K562 (cell line): ENCODE measurements around the gene CDCA7. TPM values are rescaled to one million over a fixed set of nuclear protein-coding genes. Genes with fewer than 3 reads are reported as not detected.

Source experiments
- ATAC-seq: fragments of 200-7000 bp; cut with Tn5 transposase; 3 replicates; pipeline ENCODE4 v1.9.1; 2020; ENCODE audit warnings: moderate library complexity
- BruUV-seq: library from RNA; stranded (reverse); fragments of 400-500 nt; replicated peaks from 2 replicates; lab custom pipeline; 2021; lab: Mats Ljungman, UMichigan
- CTCF ChIA-PET: fragments of 300-600 bp; formaldehyde crosslinking; extraction: SDS; loops from one replicate; lab custom pipeline; 2021; ENCODE audit warnings: low intra/inter-chr PET ratio; lab: Yijun Ruan, JAX
- POLR2A ChIA-PET: fragments of 300-600, 350-650 bp; sonication (Branson Sonifier 250); formaldehyde crosslinking; extraction: SDS; loops from one replicate; lab custom pipeline; 2021; ENCODE audit warnings: antibody characterized with exemption, inconsistent platforms; lab: Yijun Ruan, JAX
- DNase-seq, 4 experiments: peaks; one replicate each; pipeline versions ENCODE4 v3.0.0 to v3.0.0-alpha.2; 2011 to 2018; ENCODE audit warnings: low spot score in 3 of 4, mixed read lengths in 3 of 4; ENCODE audit errors: extremely low read depth in 1 of 4
- FAIRE-seq: peaks from 2 replicates; lab custom pipeline; 2011; peaks lifted over from hg19 to GRCh38; lab: Jason Lieb, UNC
- H2AFZ ChIP-seq: 2 replicates; pipeline ENCODE4 v1.6.0; 2011; ENCODE audit warnings: low read depth, low read length, control low read depth, inconsistent platforms
- H3K27ac ChIP-seq: fragments of 200-600 bp; 3 replicates; pipeline ENCODE4 v1.8.0; 2011; ENCODE audit warnings: low read depth, mild to moderate bottlenecking, control low read depth, inconsistent platforms, low read length, moderate library complexity, mixed read lengths; ENCODE audit errors: extremely low read depth
- H3K27me3 ChIP-seq, 2 experiments: fragments of 300-600 bp in 1 of 2; 2 replicates in 1 of 2; 3 replicates in 1 of 2; pipeline versions ENCODE4 v1.6.0 to v1.8.0; 2011; ENCODE audit warnings: inconsistent platforms in 2 of 2, low read length in 2 of 2, mild to moderate bottlenecking in 1 of 2, mixed read lengths in 1 of 2, moderate library complexity in 1 of 2; ENCODE audit not compliant: control insufficient read depth in 2 of 2, insufficient read depth in 2 of 2
- H3K36me3 ChIP-seq: fragments of 300-600 bp; 3 replicates; pipeline ENCODE4 v1.8.0; 2011; ENCODE audit warnings: mild to moderate bottlenecking, low read length, inconsistent platforms; ENCODE audit not compliant: control insufficient read depth, insufficient read depth
- H3K4me1 ChIP-seq, 2 experiments: fragments of 200-600 bp in 1 of 2; replicated peaks in 1 of 2; 2 replicates in 1 of 2; 3 replicates in 1 of 2; pipeline versions ENCODE4 v1.5.1 to v1.8.0; 2011; ENCODE audit warnings: inconsistent platforms in 2 of 2, low read length in 2 of 2, mild to moderate bottlenecking in 1 of 2, mixed read lengths in 1 of 2, moderate library complexity in 1 of 2; ENCODE audit not compliant: control insufficient read depth in 2 of 2, insufficient read depth in 2 of 2
- H3K4me2 ChIP-seq: 2 replicates; pipeline ENCODE4 v1.6.1; 2011; ENCODE audit warnings: low read length, control low read depth, inconsistent platforms, mixed read lengths; ENCODE audit not compliant: insufficient read depth
- H3K4me3 ChIP-seq: fragments of 200-600 bp; sonication (generic), shearing (Covaris generic); 2 replicates; pipeline ENCODE4 v1.5.1; 2016; ENCODE audit warnings: control low read depth, inconsistent platforms
- H3K79me2 ChIP-seq: fragments of 200-600 bp; 3 replicates; pipeline ENCODE4 v1.8.0; 2011; ENCODE audit warnings: low read length, inconsistent platforms; ENCODE audit not compliant: control insufficient read depth, insufficient read depth
- H3K9ac ChIP-seq, 2 experiments: 2 replicates each; pipeline versions ENCODE4 v1.6.0 to v1.6.1; 2011; ENCODE audit warnings: low read depth in 2 of 2, low read length in 2 of 2, control low read depth in 1 of 2, inconsistent platforms in 1 of 2, mild to moderate bottlenecking in 1 of 2, mixed read lengths in 1 of 2; ENCODE audit not compliant: insufficient read depth in 1 of 2
- H3K9me1 ChIP-seq: one replicate; pipeline ENCODE4 v1.6.0; 2011; ENCODE audit warnings: inconsistent platforms, mild to moderate bottlenecking, low read length, moderate library complexity; ENCODE audit not compliant: control insufficient read depth, insufficient read depth
- H3K9me3 ChIP-seq: replicated peaks from 2 replicates; pipeline ENCODE4 v1.5.1; 2011; ENCODE audit warnings: low read depth, low read length, inconsistent platforms; ENCODE audit not compliant: control insufficient read depth, insufficient read depth
- H4K20me1 ChIP-seq: replicated peaks from 2 replicates; pipeline ENCODE4 v1.6.1; 2011; ENCODE audit warnings: low read length, inconsistent platforms, mixed read lengths; ENCODE audit not compliant: control insufficient read depth, insufficient read depth
- ARNT ChIP-seq, 2 experiments: fragments of 450-650 bp; IDR thresholded peaks; 2 replicates each; pipeline ENCODE4 v1.6.1; 2016; ENCODE audit warnings: mild to moderate bottlenecking in 1 of 2
- C11orf30 ChIP-seq: fragments of 450-650 bp; IDR thresholded peaks from 2 replicates; pipeline ENCODE4 v1.6.1; 2016; ENCODE audit warnings: low read depth, mild to moderate bottlenecking
- CSDE1 ChIP-seq, 2 experiments: fragments of 450-650 bp; IDR thresholded peaks; 2 replicates each; pipeline ENCODE4 v1.6.1; 2016; ENCODE audit warnings: mild to moderate bottlenecking in 1 of 2
- CTBP1 ChIP-seq: fragments of 450-650 bp; IDR thresholded peaks from 2 replicates; pipeline ENCODE4 v1.6.1; 2016; ENCODE audit warnings: borderline replicate concordance
- DPF2 ChIP-seq: fragments of 450-650 bp; IDR thresholded peaks from 2 replicates; pipeline ENCODE4 v1.6.1; 2016
- FOXJ3 ChIP-seq: sonication (generic); formaldehyde crosslinking; IDR thresholded peaks from 2 replicates; pipeline ENCODE4 v1.4.0; 2020; ENCODE audit warnings: mild to moderate bottlenecking, missing genetic modification reagents
- HEY1 ChIP-seq: fragments of 250-450 bp; sonication (Bioruptor Pico); IDR thresholded peaks from 2 replicates; pipeline ENCODE4 v1.5.0; 2020; ENCODE audit warnings: mild to moderate bottlenecking, moderate library complexity, borderline replicate concordance
- NR2C1 ChIP-seq, 2 experiments: fragments of 450-650 bp; IDR thresholded peaks; 2 replicates each; pipeline ENCODE4 v1.6.1; 2017; ENCODE audit warnings: mild to moderate bottlenecking in 2 of 2, antibody characterized with exemption in 1 of 2, inconsistent platforms in 1 of 2, missing compliant biosample characterization in 1 of 2, missing genetic modification characterization in 1 of 2
- NUFIP1 ChIP-seq: fragments of 450-650 bp; IDR thresholded peaks from 2 replicates; pipeline ENCODE4 v1.6.1; 2018; ENCODE audit not compliant: partially characterized antibody
- RFX1 ChIP-seq: fragments of 450-650 bp; IDR thresholded peaks from 2 replicates; pipeline ENCODE4 v1.6.1; 2016; ENCODE audit warnings: mild to moderate bottlenecking, moderate library complexity
- SP1 ChIP-seq: sonication (generic); formaldehyde crosslinking; IDR thresholded peaks from 2 replicates; pipeline ENCODE4 v1.8.1; 2022; ENCODE audit warnings: mild to moderate bottlenecking, missing genetic modification reagents
- SRSF7 ChIP-seq: fragments of 200-400 bp; formaldehyde crosslinking; optimal IDR thresholded peaks from 2 replicates; pipeline ENCODE3; 2017; ENCODE audit warnings: mild to moderate bottlenecking, low read depth, low read length
- TSC22D4 ChIP-seq: fragments of 450-650 bp; IDR thresholded peaks from 2 replicates; pipeline ENCODE4 v1.6.1; 2016; ENCODE audit warnings: missing genetic modification characterization, missing biosample characterization, control low read depth
- ZKSCAN8 ChIP-seq: fragments of 200-800 bp; sonication (Bioruptor generic); IDR thresholded peaks from 2 replicates; pipeline ENCODE4 v1.6.1; 2016; ENCODE audit warnings: missing genetic modification characterization, missing compliant biosample characterization
- WGBS: fragments of 100-300 bp; shearing (Covaris generic); methylation state at CpG from one replicate; pipeline ENCODE4 v1.1.6; 2016; ENCODE audit warnings: low coverage, mixed read lengths; ENCODE audit not compliant: insufficient coverage; ENCODE audit errors: missing lambda C conversion rate; 5-methylcytosine and 5-hydroxymethylcytosine counted together
- in situ Hi-C: fragments of 300-500 bp; cut with MboI; formaldehyde crosslinking; loops from 4 replicates; pipeline ENCODE4 v1.15.0; 2018; ENCODE audit warnings: inconsistent platforms, mixed read lengths
- intact Hi-C: fragments of 100-400 bp; cut with micrococcal nuclease; formaldehyde crosslinking; loops from 2 replicates; pipeline ENCODE4 v1.14.2; 2022
- polyA plus RNA-seq, 8 experiments: library from polyadenylated mRNA; depleted of rRNA in 4 of 8; stranded (reverse) in 5 of 8; unstranded in 3 of 8; fragments of >200 nt; fragmentation: Nextera tagmentation in 2 of 8; fragmentation: Illumina TruSeq in 1 of 8; extraction: Ambion mirVana in 2 of 8; extraction: Trizol in 1 of 8; gene quantifications; 2 replicates each; pipeline versions ENCODE4 v1.2.1 to v1.2.3, GENCODE V29; 2011 to 2014; ENCODE audit warnings: inconsistent platforms in 1 of 8, missing spikeins in 1 of 8
- total RNA-seq, 7 experiments: library from RNA; depleted of rRNA in 6 of 7; stranded (reverse); fragments of >200 nt in 6 of 7; fragmentation: Illumina TruSeq in 2 of 7; extraction: Trizol in 2 of 7; gene quantifications; 2 replicates each; pipeline versions ENCODE4 v1.2.1 to v1.2.3, GENCODE V29; 2011 to 2021; ENCODE audit warnings: low replicate concordance in 1 of 7
- TF ChIP-seq, protein P1 (sequence below): sonication (generic); formaldehyde crosslinking; IDR thresholded peaks from 2 replicates; pipeline ENCODE4 v1.9.0; 2022; ENCODE audit warnings: mild to moderate bottlenecking, missing genetic modification reagents
- TF ChIP-seq, protein P2 (sequence below): sonication (generic); formaldehyde crosslinking; IDR thresholded peaks from 2 replicates; pipeline ENCODE4 v1.5.0; 2020; ENCODE audit warnings: missing genetic modification reagents
- TF ChIP-seq, protein P3 (sequence below): fragments of 250-450 bp; sonication (Bioruptor Pico); IDR thresholded peaks from 2 replicates; pipeline ENCODE4 v1.4.0; 2020; ENCODE audit warnings: mild to moderate bottlenecking, moderate library complexity

Gene CDCA7
- total and polyA plus RNA-seq, 9 of the 15 experiments (the other 6 are each of a cell fraction or from before 2014, with no cell fraction given): 28.5 to 122 (median 51.0) TPM

DNA sequence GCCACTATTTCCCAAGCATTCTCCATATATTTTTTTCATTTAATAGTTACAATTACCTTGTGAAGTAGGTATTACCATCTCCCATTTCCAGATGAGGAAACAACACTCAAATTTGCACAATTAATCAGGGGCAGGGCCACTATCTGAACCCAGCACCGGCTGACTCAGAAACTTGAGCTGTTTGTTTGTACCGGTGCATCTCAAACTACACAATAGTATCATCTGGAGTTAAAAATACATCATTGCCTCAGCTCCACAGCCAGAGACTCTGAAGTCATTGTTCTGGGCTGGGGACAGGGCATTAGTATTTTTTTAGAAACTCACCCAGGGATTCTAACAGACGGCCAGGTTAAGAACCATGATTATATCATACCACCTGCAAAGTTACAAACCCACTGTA, 55.9 kb downstream of the CDCA7 start:
- 0% methylated on average over 3 of the region's 3 CpGs for WGBS

More for the DNA sequence above, 55.9 kb downstream of the CDCA7 start:
- no TSS peak for BruUV-seq
- Histone ChIP-seq H3K9ac (no peak overlapping the region), H3K79me2 (no peaks in the 10 kb centered on the region), H3K4me1 (no peaks in the 10 kb centered on the region), H3K36me3 (no peaks in the 10 kb centered on the region), H3K9me3 (no peaks in the 10 kb centered on the region), H2AFZ (no peak overlapping the region), H3K4me2 (no peak overlapping the region), H3K9me1 (no peaks in the 10 kb centered on the region), H3K27ac (no peak overlapping the region), H4K20me1 (no peaks in the 10 kb centered on the region), H3K4me3 (no peak overlapping the region), H3K27me3 (peaks cover 27 to 32% of the 10 kb centered on the region in 2 experiments)
- TF ChIP-seq TSC22D4 (tag) (no peak), HEY1 (no peak), CSDE1 (IDR thresholded peaks at IDR 0.05) (no peak), CTBP1 (no peak), RFX1 (no peak), C11orf30 (no peak), FOXJ3 (CRISPR knock-in tag) (no peak), NUFIP1 (no peak), ARNT (IDR thresholded peaks at IDR 0.05) (no peak), ZKSCAN8 (no peak), SRSF7 (no peak), SP1 (CRISPR knock-in tag) (no peak), NR2C1 (IDR thresholded peaks at IDR 0.05) (no peak), NR2C1 (tag; IDR thresholded peaks at IDR 0.05) (no peak), DPF2 (no peak)
- TF ChIP-seq, protein P1, sequence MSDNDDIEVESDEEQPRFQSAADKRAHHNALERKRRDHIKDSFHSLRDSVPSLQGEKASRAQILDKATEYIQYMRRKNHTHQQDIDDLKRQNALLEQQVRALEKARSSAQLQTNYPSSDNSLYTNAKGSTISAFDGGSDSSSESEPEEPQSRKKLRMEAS: no peak
- TF ChIP-seq, protein P2, sequence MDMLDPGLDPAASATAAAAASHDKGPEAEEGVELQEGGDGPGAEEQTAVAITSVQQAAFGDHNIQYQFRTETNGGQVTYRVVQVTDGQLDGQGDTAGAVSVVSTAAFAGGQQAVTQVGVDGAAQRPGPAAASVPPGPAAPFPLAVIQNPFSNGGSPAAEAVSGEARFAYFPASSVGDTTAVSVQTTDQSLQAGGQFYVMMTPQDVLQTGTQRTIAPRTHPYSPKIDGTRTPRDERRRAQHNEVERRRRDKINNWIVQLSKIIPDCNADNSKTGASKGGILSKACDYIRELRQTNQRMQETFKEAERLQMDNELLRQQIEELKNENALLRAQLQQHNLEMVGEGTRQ (CRISPR knock-in tag): no peak
- TF ChIP-seq, protein P3, sequence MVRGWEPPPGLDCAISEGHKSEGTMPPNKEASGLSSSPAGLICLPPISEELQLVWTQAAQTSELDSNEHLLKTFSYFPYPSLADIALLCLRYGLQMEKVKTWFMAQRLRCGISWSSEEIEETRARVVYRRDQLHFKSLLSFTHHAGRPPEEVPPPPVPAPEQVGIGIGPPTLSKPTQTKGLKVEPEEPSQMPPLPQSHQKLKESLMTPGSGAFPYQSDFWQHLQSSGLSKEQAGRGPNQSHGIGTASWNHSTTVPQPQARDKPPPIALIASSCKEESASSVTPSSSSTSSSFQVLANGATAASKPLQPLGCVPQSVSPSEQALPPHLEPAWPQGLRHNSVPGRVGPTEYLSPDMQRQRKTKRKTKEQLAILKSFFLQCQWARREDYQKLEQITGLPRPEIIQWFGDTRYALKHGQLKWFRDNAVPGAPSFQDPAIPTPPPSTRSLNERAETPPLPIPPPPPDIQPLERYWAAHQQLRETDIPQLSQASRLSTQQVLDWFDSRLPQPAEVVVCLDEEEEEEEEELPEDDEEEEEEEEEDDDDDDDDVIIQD: no peak
- ChIA-PET POLR2A (no interaction called here), CTCF (no interaction called here)
- FAIRE-seq (no peak), DNase-seq (no peak), ATAC-seq (no peak)
- in situ Hi-C loops (no loop called here), intact Hi-C loops (no loop called here)
